ENCODE data around the gene NPIPA1.
A peak's percentile ranks its signal among the peaks of the same experiment; 100 is the strongest.
"Not testable (repeated sequence)": the region's sequence is repeated elsewhere in the genome, so short reads cannot be mapped to it uniquely, and the experiment has no call there.

NPIPA1 gene

GRCh38 chr16:14937143-14937542 is at the start of gene NPIPA1:
NPIPA1 (plus strand) TSS chr16:14937443; CDS start chr16:14937443, 0 bp downstream.
- H3K4me3 ChIP-seq; H4K20me1 ChIP-seq; H3K9ac ChIP-seq; H3K9me3 ChIP-seq (replicated peaks in 1 of 11); H3K36me3 ChIP-seq; H3K27me3 ChIP-seq; H3K4me2 ChIP-seq; H3K27ac ChIP-seq; H3K4me1 ChIP-seq: not testable (repeated sequence)

GRCh38 chr16:14892111-14892510 is 45.1 kb upstream of the NPIPA1 start:
- H3K27ac ChIP-seq; H3K4me1 ChIP-seq; H3K27me3 ChIP-seq; H3K4me3 ChIP-seq; H3K9ac ChIP-seq; H4K20me1 ChIP-seq; H3K4me2 ChIP-seq; H3K9me3 ChIP-seq (replicated peaks in 1 of 11); H3K36me3 ChIP-seq: not testable (repeated sequence)

GRCh38 chr16:14895382-14895781 is 41.9 kb upstream of the NPIPA1 start:
- not testable (repeated sequence) for H3K27me3 ChIP-seq; H3K4me1 ChIP-seq; H3K4me2 ChIP-seq; H3K9me3 ChIP-seq (replicated peaks in 1 of 11); H3K36me3 ChIP-seq; H4K20me1 ChIP-seq; H3K9ac ChIP-seq; H3K4me3 ChIP-seq; H3K27ac ChIP-seq

- H3K4me3 ChIP-seq; H3K9ac ChIP-seq; H3K9me3 ChIP-seq (replicated peaks in 1 of 11); H3K27me3 ChIP-seq; H3K36me3 ChIP-seq; H3K27ac ChIP-seq; H3K4me1 ChIP-seq; H4K20me1 ChIP-seq: not testable (repeated sequence)
- 0 out of 22 replicates have a peak overlapping the region, but pooled peaks of 3 of the 11 experiments have one; percentile 16 to 22 (median 18) for H3K4me2 ChIP-seq
Measured at GRCh38 chr16:14896023-14896422, 41.2 kb upstream of the NPIPA1 start.

- not testable (repeated sequence) for H4K20me1 ChIP-seq; H3K4me1 ChIP-seq; H3K27me3 ChIP-seq; H3K9ac ChIP-seq; H3K9me3 ChIP-seq (replicated peaks in 1 of 11); H3K4me2 ChIP-seq; H3K4me3 ChIP-seq; H3K36me3 ChIP-seq; H3K27ac ChIP-seq
Measured at GRCh38 chr16:14897006-14897664, 40.1 kb upstream of the NPIPA1 start.

- not testable (repeated sequence) for H3K9ac ChIP-seq; H3K9me3 ChIP-seq (replicated peaks in 1 of 11); H3K36me3 ChIP-seq; H3K27me3 ChIP-seq; H3K4me2 ChIP-seq; H3K27ac ChIP-seq; H4K20me1 ChIP-seq; H3K4me1 ChIP-seq; H3K4me3 ChIP-seq
Measured at GRCh38 chr16:14898162-14898561, 39.1 kb upstream of the NPIPA1 start.

GRCh38 chr16:14903191-14903957 is 33.9 kb upstream of the NPIPA1 start:
- H3K36me3 ChIP-seq; H3K9me3 ChIP-seq (replicated peaks in 1 of 11); H3K27ac ChIP-seq; H3K4me3 ChIP-seq; H3K9ac ChIP-seq; H4K20me1 ChIP-seq; H3K4me1 ChIP-seq; H3K27me3 ChIP-seq: not testable (repeated sequence)
- peak overlapping the region; percentile 29 to 60 (median 46); a peak in 13 of 22 replicates for H3K4me2 ChIP-seq

GRCh38 chr16:14909744-14910143 is 27.5 kb upstream of the NPIPA1 start:
- H3K27ac ChIP-seq; H3K9ac ChIP-seq; H4K20me1 ChIP-seq; H3K27me3 ChIP-seq; H3K4me3 ChIP-seq; H3K36me3 ChIP-seq; H3K4me1 ChIP-seq; H3K9me3 ChIP-seq (replicated peaks in 1 of 11); H3K4me2 ChIP-seq: not testable (repeated sequence)

- H3K4me2 ChIP-seq; H3K36me3 ChIP-seq; H3K9me3 ChIP-seq (replicated peaks in 1 of 11); H4K20me1 ChIP-seq; H3K27me3 ChIP-seq; H3K27ac ChIP-seq; H3K9ac ChIP-seq; H3K4me3 ChIP-seq; H3K4me1 ChIP-seq: not testable (repeated sequence)
Measured at GRCh38 chr16:14910833-14911629, 26.2 kb upstream of the NPIPA1 start.

GRCh38 chr16:14911954-14912353 is 25.3 kb upstream of the NPIPA1 start:
- Histone ChIP-seq H3K9ac (peak overlapping the region; percentile 56 to 76 (median 69); a peak in 19 of 22 replicates), H3K27ac (peak overlapping the region in 7 of 11 experiments; percentile 45 to 61 (median 51); a peak in 8 of 22 replicates), H3K4me2 (peak overlapping the region in 2 of 11 experiments; percentile 23 to 40; a peak in 3 of 22 replicates), H3K4me3 (peak overlapping the region; percentile 46 to 67 (median 58))
- not testable (repeated sequence) for H3K36me3 ChIP-seq; H4K20me1 ChIP-seq; H3K4me1 ChIP-seq; H3K9me3 ChIP-seq (replicated peaks in 1 of 11); H3K27me3 ChIP-seq

- not testable (repeated sequence) for H3K4me2 ChIP-seq; H3K27ac ChIP-seq; H3K27me3 ChIP-seq; H3K4me1 ChIP-seq; H4K20me1 ChIP-seq; H3K36me3 ChIP-seq; H3K9me3 ChIP-seq (replicated peaks in 1 of 11); H3K4me3 ChIP-seq; H3K9ac ChIP-seq
Measured at GRCh38 chr16:14912588-14912987, 24.7 kb upstream of the NPIPA1 start.

GRCh38 chr16:14918504-14918903 is 18.7 kb upstream of the NPIPA1 start:
- not testable (repeated sequence) for H3K36me3 ChIP-seq; H3K4me3 ChIP-seq; H3K9me3 ChIP-seq (replicated peaks in 1 of 11); H3K9ac ChIP-seq; H3K4me1 ChIP-seq; H3K27me3 ChIP-seq; H3K4me2 ChIP-seq; H3K27ac ChIP-seq
- peaks cover 0 to 11% (median 0%) of the 10 kb centered on the region in 11 experiments; a peak in 7 of 22 replicates for H4K20me1 ChIP-seq

- not testable (repeated sequence) for H3K9me3 ChIP-seq (replicated peaks in 1 of 11); H3K4me3 ChIP-seq; H3K4me1 ChIP-seq; H3K9ac ChIP-seq; H3K27ac ChIP-seq; H3K27me3 ChIP-seq; H3K4me2 ChIP-seq; H3K36me3 ChIP-seq
- H4K20me1 ChIP-seq: peaks cover 0 to 11% (median 0%) of the 10 kb centered on the region in 11 experiments; a peak in 7 of 22 replicates
Measured at GRCh38 chr16:14919837-14920600, 17.2 kb upstream of the NPIPA1 start.
